Progenitor cell of endocrine pancreas (in vitro differentiated cells): ENCODE data around the gene NFE2. TPM values are rescaled to one million over a fixed set of nuclear protein-coding genes. Genes with fewer than 3 reads are reported as not detected.
"Not testable (repeated sequence)": the region's sequence is repeated elsewhere in the genome, so short reads cannot be mapped to it uniquely, and the experiment has no call there.

Experiments
- DNase-seq: peaks from one replicate; pipeline ENCODE4 v3.0.0; 2021; ENCODE audit warnings: low spot score; ENCODE audit not compliant: unreplicated experiment
- H3K27ac Mint-ChIP-seq: 2 replicates; pipeline ENCODE4 v1.8.0; 2021; ENCODE audit warnings: mild to moderate bottlenecking, moderate library complexity, mixed read lengths
- H3K27me3 Mint-ChIP-seq: 2 replicates; pipeline ENCODE4 v1.8.0; 2021; ENCODE audit warnings: mixed read lengths
- H3K36me3 Mint-ChIP-seq: 2 replicates; pipeline ENCODE4 v1.8.0; 2022; ENCODE audit warnings: mixed read lengths; ENCODE audit not compliant: insufficient read depth
- H3K4me1 Mint-ChIP-seq: 2 replicates; pipeline ENCODE4 v1.8.0; 2021; ENCODE audit warnings: low read depth, mixed read lengths
- H3K4me3 Mint-ChIP-seq: 2 replicates; pipeline ENCODE4 v1.8.0; 2021; ENCODE audit warnings: low read depth, mild to moderate bottlenecking, moderate library complexity, mixed read lengths
- H3K9me3 Mint-ChIP-seq: 2 replicates; pipeline ENCODE4 v1.8.0; 2021; ENCODE audit warnings: low read depth, mixed read lengths
- CTCF ChIP-seq: fragments of 200-600 bp; sonication (generic); IDR thresholded peaks from one replicate; pipeline ENCODE4 v1.5.0; 2021; ENCODE audit warnings: antibody characterized with exemption, mild to moderate bottlenecking; ENCODE audit not compliant: unreplicated experiment
- total RNA-seq: library from RNA; stranded (reverse); gene quantifications from 2 replicates; pipeline ENCODE4 v1.2.1, GENCODE V29; 2021

Gene NFE2
- total RNA-seq, 1 donor from 2014 or later: 17.9 TPM

GRCh38 chr12:54321363-54321762, 20.5 kb upstream of the NFE2 start:
- H3K27me3 Mint-ChIP-seq: no peaks in the 10 kb centered on the region
- no peaks in the 10 kb centered on the region for H3K36me3 Mint-ChIP-seq
- no peak for TF ChIP-seq CTCF

GRCh38 chr12:54312309-54312708, 11.5 kb upstream of the NFE2 start:
- not testable (repeated sequence) for H3K4me1 Mint-ChIP-seq, H3K36me3 Mint-ChIP-seq, DNase-seq, H3K27me3 Mint-ChIP-seq, H3K27ac Mint-ChIP-seq, H3K4me3 Mint-ChIP-seq, H3K9me3 Mint-ChIP-seq

More at GRCh38 chr12:54321363-54321762, 20.5 kb upstream of the NFE2 start:
- Mint-ChIP-seq H3K27ac (no peak overlapping the region), H3K9me3 (no peaks in the 10 kb centered on the region), H3K4me1 (peaks cover 7% of the 10 kb centered on the region), H3K4me3 (no peak overlapping the region)
- DNase-seq: no peak

- Mint-ChIP-seq H3K36me3 (no peaks in the 10 kb centered on the region), H3K9me3 (no peaks in the 10 kb centered on the region), H3K27me3 (no peaks in the 10 kb centered on the region), H3K4me1 (peaks cover 1% of the 10 kb centered on the region), H3K27ac (no peak overlapping the region), H3K4me3 (no peak overlapping the region)
- no peak for DNase-seq
- no peak for TF ChIP-seq CTCF
These were observed 10.2 kb upstream of the NFE2 start for GRCh38 chr12:54311051-54311450.

- Mint-ChIP-seq H3K36me3 (no peaks in the 10 kb centered on the region), H3K27ac (no peak overlapping the region)
- no peak for DNase-seq
These were observed 6.3 kb upstream of the NFE2 start for GRCh38 chr12:54306925-54307741.

GRCh38 chr12:54304187-54304810, 3.5 kb upstream of the NFE2 start:
- no peaks in the 10 kb centered on the region for H3K36me3 Mint-ChIP-seq
- DNase-seq: no peak
- no peaks in the 10 kb centered on the region for H3K27me3 Mint-ChIP-seq
- TF ChIP-seq CTCF: no peak
- no peak overlapping the region for H3K27ac Mint-ChIP-seq
- H3K4me3 Mint-ChIP-seq: no peak overlapping the region
- peaks cover 43% of the 10 kb centered on the region for H3K4me1 Mint-ChIP-seq
- H3K9me3 Mint-ChIP-seq: no peaks in the 10 kb centered on the region

More at GRCh38 chr12:54306925-54307741, 6.3 kb upstream of the NFE2 start:
- no peaks in the 10 kb centered on the region for H3K9me3 Mint-ChIP-seq
- H3K27me3 Mint-ChIP-seq: no peaks in the 10 kb centered on the region
- TF ChIP-seq CTCF: no peak
- H3K4me1 Mint-ChIP-seq: peaks cover 20% of the 10 kb centered on the region
- no peak overlapping the region for H3K4me3 Mint-ChIP-seq

GRCh38 chr12:54303640-54304039, 2.8 kb upstream of the NFE2 start:
- peaks cover 45% of the 10 kb centered on the region for H3K4me1 Mint-ChIP-seq
- no peaks in the 10 kb centered on the region for H3K27me3 Mint-ChIP-seq
- H3K27ac Mint-ChIP-seq: no peak overlapping the region
- no peak for TF ChIP-seq CTCF
- H3K9me3 Mint-ChIP-seq: no peaks in the 10 kb centered on the region
- H3K4me3 Mint-ChIP-seq: no peak overlapping the region
- DNase-seq: no peak
- H3K36me3 Mint-ChIP-seq: no peaks in the 10 kb centered on the region
